ENCODE data around the gene PDE11A.

Gene PDE11A

DNA sequence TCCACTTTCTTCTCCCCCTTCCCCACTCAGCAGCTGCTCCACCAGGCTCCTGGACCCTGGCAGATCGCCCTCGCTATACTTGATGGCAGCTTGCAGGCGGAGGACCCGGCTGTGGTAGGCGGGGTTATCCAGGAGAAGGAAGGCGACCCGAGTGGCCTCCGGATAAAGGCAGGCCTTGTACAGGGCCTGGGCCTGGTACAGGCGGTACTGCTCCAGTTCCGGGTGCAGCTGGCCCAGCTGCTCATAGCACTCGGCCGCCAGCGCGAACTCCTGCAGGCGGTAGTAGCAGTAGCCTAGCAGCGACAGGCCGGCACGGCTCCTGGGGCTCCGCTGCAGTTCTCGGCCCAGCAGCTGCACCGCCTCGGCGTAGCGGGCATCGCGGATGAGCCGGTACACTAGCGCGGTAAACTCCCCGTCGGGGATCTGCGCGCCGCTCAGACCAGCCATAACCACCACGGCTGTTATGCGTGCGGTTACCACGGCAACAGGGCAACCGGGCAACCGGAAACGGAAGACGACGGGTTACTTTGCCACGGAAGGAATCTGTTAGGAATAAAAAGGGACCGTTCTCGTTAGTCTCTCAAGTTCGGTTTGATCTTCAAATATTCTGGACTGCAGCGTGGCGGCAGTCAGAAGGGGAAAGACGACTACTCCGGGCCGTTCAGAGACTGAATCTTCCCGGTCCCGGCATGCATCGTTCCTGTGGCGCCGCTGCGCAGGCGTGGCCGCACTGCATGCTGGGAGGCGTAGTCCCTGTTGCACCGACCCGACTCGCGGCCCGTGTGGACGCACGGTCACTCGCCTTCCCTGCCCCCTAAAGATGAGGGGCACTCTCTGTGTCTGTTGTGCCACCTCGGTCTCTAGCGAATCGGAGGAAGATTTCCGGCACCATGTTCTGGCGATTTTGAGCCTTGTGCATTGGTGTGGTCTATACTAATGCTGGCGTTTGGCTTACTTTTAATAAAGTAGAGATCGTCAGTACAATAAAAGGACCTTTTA, 454.0 kb downstream of the PDE11A start:
- peak; percentile 93 for DNase-seq

DNA sequence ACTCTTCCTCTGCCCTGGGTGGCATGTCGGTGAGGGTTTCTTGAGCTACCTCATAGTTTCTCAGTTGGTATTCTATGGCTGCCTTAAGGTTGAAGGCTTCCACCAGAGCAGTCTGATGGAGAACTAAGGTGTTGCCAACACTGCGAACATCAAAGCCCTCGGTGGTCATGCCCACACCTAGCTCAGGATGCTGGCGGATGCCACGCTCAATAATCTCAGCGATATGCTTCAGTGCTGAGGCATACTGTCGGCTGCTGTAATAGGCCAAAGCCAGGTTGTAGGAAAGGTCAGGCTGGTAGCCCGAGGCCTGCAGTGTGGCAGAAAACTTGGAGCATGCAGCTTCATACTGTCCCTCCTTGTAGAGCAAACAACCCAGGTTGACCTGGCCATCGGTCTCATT, 454.7 kb downstream of the PDE11A start:
- no peak for DNase-seq

DNA sequence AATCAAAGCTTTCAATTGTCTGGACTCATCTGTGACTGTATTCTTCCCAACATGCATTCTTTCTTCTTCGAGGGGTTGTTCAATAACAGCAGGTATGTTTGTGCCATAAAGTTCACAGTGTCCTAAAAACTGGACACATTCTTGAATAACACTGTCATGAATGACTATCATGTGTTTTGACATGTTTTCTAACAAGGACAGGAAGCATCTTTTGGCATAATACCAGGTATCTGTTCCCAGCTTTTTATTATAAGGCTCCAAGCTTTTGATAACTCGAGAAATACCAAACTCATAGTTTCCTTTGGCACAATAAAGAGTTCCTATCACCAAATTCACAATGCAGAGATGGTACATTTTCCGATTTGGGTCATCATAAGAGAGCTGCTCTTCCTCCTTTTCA, 455.8 kb downstream of the PDE11A start:
- no peak for DNase-seq

DNA sequence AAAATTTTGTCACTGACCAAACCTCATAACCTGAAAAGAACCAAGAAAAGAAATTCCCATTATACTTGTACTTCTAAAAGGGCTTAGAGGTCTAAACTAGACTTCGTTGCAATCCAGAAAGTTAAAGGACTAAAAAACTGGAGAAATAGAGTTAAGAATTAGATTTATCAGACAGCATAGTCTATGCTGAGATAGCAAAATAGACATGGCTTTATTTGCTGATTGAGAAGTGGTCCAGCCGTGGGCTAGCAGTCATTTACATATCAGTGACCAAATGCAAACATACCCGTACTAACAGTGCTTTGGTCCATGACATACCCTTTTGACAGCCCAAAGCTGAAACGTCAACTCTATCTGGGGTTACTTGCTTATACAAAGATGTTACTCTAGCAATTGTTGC, 456.5 kb downstream of the PDE11A start:
- DNase-seq = no peak

DNA sequence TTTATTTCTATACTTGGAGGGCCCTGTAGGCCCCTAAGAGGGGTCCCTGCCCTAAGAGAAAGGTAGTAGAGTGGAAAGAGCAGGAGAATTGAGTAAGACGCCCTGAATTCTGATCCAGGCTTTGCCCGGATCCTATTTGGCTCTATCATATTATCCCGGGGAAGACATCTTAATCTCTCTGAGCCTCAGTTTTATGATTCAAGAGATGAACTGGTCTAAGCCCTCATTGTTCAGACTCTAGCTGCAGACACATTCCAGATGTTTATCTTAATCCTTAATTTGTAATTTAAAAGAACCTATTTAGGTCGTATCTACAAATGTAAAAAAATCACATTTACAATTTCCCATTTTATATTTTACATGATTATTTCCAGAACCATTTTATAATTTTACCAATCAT, 459.9 kb downstream of the PDE11A start:
- no peak for DNase-seq

DNA sequence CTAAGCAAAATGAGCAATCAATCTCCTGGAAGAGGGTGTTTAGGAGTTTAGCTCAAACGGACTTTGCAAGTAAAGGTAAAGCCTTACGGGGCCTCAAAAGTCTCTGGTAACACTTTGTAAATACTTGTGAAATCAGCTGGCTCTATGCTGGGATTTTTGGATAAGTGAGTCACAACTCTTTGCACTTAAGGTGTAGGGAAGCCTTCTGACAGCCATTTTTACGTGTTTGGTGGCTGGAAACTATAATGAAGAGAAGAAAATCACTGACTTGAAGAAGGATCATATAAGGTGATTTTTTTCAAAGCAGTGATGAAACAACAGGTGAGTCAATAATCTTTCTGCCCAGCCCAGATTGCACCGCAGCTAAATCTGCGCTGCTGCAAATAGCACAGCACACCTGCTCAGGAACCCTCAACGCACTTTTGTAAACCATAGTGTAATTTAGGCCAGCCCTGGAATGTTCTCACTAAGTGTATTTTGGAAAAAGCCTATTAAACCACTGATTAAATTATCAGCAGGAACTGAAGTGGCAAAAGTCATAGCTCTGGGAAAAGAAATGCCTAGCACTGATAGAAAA, 461.2 kb downstream of the PDE11A start:
- DNase-seq = no peak

DNA sequence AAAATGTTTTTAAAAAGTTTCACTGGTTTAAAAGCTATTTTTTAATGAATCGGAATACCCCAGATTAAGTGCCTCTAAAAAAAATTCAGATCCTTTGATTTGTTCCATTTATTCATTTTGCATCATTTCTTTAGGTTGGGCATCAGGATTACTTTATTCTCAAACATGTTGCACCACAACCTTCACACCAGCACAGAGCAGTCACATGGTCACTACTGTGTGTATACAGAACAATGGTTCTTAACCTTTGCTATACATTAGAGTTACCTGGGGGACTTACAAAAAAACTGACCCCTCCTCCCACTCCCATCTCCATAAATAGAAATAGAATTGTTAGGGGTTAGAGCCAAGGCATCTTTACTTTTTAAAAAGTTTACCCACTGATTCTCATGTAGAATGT, 461.8 kb downstream of the PDE11A start:
- no peak for DNase-seq

DNA sequence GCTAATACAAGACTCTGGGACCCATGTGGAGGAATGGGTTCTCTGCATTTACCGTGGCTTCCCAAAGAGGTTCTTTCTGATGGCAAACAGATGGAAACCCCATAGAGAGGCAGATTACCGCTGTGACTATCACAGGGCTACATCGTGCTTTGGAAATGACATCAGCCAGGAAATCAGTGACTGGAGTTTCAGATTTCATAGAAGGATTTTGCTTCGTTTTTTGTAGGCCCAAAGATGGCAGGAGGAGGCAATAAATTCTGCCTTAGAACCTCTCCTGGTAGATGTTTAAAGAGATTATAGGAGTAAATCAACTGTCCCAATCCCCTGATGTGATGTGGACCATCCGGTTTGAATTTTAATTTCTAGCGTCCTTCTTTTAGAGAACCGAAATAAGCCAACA, 465.9 kb downstream of the PDE11A start:
- DNase-seq = peak; percentile 90

DNA sequence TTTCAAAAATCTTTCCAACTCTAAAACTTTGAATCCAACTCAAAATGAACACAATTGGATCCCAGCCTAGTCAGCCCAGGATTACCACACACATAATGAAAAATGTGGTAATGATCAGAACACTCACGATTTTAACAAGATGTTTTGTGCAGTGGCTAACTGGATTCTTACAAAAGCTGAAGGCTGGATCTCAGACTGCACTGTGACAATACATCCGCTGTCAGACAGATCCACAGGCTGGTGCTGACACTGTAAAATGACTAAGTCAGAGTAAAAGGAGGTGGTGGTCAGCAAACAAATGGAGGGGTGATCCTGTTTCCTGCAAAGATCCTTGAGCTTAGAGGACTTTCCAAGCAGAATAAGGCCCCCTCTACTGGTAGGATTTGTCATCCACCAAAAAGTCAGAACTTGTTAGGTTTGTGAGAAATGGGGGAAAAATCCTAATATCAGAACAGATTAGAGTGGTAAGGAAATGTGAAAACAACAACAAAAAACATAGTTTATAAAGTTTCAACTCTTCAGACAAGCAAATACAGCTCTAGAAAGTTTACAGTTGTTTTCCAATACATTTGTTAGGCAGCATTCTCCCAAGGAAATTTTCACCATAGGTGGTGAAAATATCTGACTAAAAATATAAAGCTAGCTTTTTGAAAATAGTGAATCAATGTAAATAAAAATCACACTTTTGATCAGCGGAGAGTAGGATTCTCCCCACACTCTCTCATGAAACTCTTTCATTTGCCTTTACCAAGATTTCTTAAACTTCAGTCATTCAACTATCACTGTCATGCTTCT, 468.1 kb downstream of the PDE11A start:
- peak; percentile 51 for DNase-seq

DNA sequence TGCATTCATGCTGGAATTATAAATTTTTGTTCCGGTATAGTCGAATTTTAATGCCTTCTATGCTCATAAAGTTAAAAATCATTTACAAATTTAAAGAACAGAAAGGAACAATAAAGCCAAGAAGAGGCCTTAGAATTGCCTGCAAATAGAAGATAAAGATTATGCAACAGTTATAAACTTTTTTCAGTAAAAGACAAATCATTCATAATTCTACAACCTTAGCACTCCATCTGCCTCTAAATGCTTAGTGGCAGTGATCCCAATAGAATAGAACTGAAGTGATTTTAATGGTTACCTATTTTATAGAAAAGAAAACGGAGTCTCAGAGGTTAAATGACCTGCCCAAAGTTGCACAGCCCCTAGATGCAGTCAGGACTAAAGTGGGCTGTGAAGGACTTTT, 468.8 kb downstream of the PDE11A start:
- DNase-seq = peak; percentile 24

DNA sequence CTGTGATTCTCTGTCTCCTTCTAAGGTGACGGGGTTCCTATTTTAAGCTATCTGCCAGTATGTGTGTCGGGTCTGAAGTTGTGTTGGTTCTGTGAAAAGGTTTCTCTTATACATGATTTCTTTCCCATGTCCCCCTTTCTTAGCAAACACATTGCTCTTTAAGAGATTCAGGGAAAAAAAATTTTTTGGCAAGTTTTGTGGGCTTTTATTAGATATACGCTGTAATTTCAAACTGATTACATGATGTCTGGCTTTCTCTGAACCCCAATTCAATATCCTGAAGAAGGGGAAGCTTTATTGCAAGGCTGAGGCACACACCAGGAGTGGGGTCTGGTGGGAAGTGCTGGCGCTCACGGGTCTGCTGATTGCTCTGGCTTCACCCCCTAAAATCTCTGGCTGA, 469.4 kb downstream of the PDE11A start:
- DNase-seq = no peak

DNA sequence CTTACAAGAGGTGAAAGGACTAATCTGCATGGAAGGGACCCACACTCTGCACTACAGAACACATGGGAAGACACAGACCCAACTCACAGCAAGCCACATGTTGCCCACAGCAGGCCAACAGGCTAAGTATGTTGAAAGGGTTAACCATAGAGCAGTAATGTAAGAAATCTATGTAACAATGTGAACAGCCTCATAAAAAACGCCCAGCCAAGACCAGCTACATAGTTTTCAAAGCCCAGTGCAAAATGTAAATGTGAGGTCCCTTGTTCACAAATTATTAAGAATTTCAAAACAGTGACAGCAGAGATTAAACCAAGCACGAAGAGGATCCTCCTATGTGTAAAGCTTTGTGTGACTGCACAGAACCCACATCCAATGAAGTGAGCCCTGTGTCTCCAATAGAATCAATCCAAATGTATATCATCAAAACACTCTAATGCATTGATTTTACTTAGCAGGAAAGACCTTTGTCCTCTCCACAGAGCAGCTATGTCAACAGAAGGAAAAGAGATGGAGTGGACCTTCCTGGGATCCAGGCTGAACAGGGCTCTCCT, 469.9 kb downstream of the PDE11A start:
- no peak for DNase-seq

DNA sequence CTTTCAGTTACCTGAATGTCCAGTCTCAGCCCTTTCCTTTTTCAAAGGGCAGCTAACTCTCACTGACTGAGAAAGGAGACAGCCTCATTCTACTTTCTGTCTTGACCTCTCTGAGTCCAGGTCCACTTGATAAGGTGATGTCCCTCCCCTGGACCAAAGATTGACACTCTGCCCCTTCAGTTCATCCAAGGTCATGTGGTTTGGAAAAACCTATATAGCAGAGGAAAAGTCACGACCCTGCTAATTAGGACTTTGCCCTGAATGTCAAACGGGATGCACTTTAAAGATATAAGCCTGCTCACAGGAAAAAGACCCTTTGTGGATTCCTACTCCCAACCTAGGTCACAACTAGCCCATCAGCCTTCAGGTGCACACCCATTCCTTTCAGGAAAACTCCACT, 471.7 kb downstream of the PDE11A start:
- DNase-seq = no peak

DNA sequence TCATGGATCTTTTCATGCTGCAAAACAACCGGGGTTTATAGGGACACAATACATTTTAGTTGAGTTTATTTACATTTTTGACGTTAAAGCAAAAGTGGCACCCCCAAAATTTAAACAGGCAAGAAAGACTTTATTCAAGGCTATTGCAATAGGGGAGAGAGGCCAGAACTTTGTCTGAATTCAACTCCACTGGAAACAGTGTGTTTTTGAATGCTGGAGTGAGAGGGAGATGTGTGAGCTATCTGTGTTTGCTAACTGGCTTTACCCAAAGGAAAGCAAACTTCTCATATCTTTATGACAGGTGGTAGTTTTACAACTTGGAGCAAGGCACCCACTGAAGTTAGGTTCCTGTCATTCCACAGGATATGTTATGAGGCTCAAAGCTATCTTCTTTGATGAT, 472.6 kb downstream of the PDE11A start:
- no peak for DNase-seq

DNA sequence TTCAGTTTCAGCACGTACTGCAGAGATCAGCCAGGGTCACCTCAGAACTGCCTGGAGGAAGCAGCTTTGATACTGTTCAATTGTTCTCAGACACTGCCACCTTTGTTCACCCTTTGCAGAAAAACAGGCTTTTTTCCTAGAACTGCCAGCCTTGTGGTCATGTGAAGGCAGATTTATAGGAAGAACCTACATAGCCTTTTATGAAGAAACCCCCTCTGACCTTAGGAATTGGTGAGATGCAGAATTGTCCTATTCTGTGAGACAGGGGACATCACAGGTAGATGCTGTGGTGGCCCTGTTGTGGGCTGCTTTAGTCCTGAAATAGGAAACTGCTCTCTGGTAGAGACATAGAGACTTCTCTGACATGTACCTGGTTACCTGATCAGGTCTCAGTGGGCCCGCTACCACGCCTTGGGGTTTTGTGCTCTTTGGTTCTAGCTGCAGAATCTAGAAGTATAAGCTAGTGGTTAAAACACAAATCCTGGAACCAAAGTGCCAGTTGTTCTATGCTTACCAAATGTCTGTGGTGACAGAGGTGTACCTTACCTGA, 473.4 kb downstream of the PDE11A start:
- peak; percentile 49 for DNase-seq

DNA sequence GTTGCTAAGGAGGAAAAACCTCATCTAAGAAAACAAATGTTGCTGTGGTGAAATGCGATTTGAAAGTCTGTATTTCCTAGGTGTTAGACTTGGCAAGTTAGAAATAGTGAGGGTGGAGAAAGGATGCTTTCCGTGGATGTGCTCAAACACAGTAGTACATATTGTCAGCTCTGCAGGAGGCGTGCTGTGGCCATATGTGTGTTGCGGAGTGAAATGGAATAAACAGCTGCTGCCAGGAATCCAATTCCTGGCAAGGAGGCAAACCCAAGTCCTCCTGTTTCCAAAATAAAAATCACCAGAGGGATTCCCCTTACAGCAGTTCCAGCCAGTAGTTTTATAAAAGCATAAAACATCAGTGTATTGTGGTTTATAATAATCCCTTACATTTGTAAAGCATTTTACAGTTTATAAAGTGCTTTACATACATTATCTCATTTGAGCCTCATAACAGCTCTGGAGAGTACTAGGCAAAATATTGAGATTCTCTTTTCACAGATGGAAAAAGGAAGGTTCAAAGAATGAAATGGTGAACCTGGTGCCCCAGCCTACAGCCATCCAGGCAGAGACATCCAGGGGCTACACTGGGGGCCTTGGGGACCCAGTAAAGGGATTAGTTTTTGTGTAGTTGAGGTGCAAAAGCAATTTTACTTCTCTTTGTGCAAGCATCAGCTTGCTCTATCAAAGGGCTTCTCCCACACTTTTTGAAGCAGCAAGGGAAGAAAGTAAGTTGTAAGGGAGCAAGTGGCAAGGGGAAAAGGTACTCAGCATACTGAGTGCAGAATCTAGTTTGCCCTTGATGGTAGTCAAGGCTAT, 474.0 kb downstream of the PDE11A start:
- peak; percentile 91 for DNase-seq

DNA sequence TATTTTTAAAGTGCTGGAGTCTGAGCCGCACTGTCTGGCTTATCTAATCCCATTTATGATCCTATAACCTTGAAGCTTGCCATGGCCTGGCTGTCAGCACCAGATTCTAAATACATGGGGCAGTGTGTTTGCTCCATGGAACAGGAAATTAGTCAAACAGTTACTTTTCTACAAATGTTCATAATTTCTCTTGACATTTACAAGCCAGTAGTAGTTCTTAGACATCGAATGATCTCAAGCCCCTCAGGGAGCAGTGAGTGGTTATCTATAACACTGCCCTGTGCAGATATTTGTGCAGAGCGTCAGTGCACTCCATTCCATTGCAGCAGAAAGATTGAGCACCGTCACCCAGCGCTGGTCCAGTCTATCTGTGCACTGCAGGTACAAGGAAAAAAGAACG, 474.8 kb downstream of the PDE11A start:
- DNase-seq = peak; percentile 56

DNA sequence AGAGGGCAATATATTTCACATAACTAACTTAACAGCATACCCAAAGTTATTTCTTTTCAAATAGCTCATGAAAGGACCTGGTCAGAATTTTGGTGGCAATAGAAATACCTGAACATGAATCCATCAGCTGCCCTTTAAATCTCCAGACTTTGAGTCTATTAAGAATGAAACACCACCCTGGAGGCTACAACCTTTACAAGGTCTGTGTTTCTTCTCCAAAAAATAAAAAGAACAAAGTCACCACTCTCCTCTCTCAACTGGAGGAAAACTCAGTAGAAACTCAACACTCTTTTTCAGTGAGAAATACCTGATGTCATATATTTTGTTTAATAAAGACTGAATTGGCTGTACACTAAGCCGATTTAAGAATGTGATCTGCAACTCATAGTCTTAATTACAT, 475.7 kb downstream of the PDE11A start:
- no peak for DNase-seq

DNA sequence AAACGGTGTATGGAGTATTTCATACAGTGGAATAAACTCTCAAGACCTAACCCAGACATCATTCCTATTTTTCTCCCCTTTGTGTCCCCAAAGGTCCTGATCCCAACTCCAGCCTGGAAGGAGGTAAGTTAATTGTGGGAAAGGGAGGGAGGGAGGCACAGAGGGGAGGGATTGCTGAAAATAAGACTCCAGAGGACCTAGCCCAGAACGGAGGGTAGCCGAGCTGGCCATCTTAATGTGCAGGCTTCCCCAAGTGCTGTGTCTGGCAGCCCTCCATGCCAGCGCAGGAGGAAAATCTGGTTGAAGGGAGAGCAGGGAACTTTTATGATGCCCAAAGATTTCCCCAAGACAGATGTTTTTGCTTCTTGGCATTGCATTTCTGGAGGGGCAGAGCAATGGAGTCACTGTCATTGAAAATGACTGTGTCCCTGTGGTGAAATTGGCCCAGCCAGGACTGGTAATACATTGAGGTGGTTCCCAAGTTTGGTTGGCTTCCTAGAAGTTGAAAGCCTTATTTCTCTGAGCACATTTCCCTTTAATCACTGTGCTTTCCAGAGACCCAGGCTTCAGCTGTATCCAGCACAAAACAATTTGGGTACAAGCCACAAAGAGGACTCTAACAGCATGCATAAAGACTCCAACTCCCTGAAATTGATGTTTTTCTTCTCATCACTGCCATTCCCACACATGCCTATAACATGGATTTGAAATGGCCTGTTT, 477.3 kb downstream of the PDE11A start:
- no peak for DNase-seq

DNA sequence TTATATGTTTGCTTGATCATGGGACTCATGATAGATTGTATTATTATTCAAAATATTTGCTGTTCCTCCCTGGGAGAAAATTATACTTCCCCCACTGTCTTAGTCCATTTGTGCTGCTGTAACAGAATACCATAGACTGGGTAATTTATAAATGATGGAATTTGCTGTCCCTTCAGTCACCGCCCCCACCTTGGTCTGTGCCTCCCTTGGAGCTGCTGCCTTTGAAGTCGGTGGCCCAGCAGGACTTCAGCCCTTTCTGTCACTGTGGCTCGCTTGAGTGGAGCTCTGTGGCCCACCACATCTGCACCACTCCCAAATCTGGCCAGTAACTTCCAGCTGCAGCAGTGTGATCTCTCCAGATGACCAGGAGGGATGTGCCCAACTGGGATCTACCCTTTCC, 479.2 kb downstream of the PDE11A start:
- no peak for DNase-seq

DNA sequence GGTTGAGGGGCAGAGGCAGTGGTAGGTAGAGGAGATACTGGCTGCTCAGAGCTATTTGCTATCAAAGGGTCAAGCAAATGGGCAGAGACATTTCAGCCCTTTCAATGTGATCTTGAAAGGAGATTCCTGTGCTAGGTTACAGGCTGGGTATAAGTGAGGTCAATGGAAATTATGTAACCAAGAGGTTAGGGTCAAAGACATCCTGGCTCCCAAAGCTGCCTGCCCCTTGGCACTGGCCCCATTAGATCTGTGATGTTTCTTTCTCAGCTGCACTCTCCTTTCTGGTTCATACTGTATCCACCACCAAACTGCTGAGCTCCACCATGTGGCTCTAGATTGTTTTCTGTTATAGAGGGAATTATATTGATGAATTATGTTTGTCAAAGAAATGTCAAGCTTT, 479.6 kb downstream of the PDE11A start:
- DNase-seq = no peak

Data from NCI-H2171 treated with DMSO at 0.1 percent for 48 hours (cell line).